Skeletal muscle tissue (tissue), 4 donors: ENCODE measurements around the gene PCGF2. TPM values are rescaled to one million over a fixed set of nuclear protein-coding genes. Genes with fewer than 3 reads are reported as not detected.
"Not testable (repeated sequence)": the region's sequence is repeated elsewhere in the genome, so short reads cannot be mapped to it uniquely, and the experiment has no call there.

Source experiments
- H3K27ac ChIP-seq: one replicate; pipeline ENCODE4 v1.7.0; 2013; ENCODE audit warnings: mild to moderate bottlenecking, low read depth, low read length, inconsistent platforms
- H3K27me3 ChIP-seq, 3 donors: one replicate each; pipeline ENCODE4 v1.7.0; 2013; ENCODE audit warnings: low read length in 3 of 3; ENCODE audit not compliant: control insufficient read depth in 3 of 3, insufficient read depth in 3 of 3
- H3K36me3 ChIP-seq, 3 donors: one replicate each; pipeline ENCODE4 v1.7.0; 2013; ENCODE audit warnings: low read length in 3 of 3; ENCODE audit not compliant: control insufficient read depth in 3 of 3, insufficient read depth in 3 of 3
- H3K4me1 ChIP-seq, 3 donors: one replicate each; pipeline ENCODE4 v1.7.0; 2013; ENCODE audit warnings: low read length in 3 of 3, mild to moderate bottlenecking in 3 of 3; ENCODE audit not compliant: control insufficient read depth in 3 of 3, insufficient read depth in 3 of 3
- H3K4me3 ChIP-seq, 3 donors: one replicate each; pipeline ENCODE4 v1.7.0; 2013; ENCODE audit warnings: low read length in 3 of 3
- H3K9ac ChIP-seq, 3 donors: one replicate each; pipeline ENCODE4 v1.7.0; 2013; ENCODE audit warnings: low read length in 3 of 3, mild to moderate bottlenecking in 3 of 3, moderate library complexity in 2 of 3, low read depth in 1 of 3
- H3K9me3 ChIP-seq, 3 donors: one replicate each; pipeline ENCODE4 v1.7.0; 2013; ENCODE audit warnings: low read length in 3 of 3; ENCODE audit not compliant: control insufficient read depth in 3 of 3
- total RNA-seq: library from RNA; depleted of rRNA; stranded (reverse); fragments of >200 nt; gene quantifications from one replicate; pipeline ENCODE4 v1.2.3, GENCODE V29; 2014
- donor health status: Osteomylitis.

The PCGF2 gene
- 3.1 TPM for total RNA-seq

DNA sequence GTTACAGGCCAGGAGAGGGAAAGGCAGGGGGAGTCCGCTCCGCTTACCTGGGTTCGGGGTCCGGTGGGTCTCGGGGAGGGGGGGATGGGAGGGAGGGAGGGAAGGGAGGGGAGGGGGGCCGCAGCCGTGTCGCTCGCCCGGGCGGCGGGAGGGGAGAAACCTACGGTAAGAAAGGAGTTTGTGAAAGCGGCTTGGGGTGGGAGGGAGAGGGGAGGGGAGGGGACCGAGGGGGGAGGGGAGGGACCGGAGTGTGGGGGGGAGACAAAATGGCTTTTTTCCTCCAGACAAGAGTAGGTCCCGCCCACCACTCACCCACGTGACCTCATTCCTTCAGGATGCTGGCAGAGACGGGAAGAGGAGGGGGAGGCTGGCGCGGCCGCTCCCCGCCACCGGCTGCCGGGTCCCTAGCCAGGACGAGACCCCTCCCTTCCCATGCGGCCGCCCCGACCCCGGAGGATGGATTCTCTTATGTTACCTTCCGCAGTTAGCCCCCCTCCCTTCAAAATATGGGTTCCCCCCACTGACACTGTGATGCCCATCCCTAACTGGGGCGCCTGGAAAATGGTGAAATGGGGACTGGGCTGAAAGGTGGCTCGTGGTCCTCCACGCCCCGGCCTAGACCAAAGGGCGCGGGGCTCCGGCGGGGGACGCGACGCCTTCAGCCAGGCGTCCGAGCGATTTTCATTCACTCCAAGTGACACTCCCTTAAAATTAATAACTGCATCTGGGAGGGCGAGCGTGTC lies at the start of gene PCGF2:
Gene PCGF2 (minus strand): TSS at position 188 of the 743 bp plus-strand sequence. CDS start 7,934 bp downstream, outside the sequence.
- peaks cover 11 to 59% (median 39%) of the 10 kb centered on the region in 3 donors for H3K27me3 ChIP-seq
- H3K4me3 ChIP-seq: peak within 1 kb of the TSS; percentile 73 to 77 (median 76)
- peak within 1 kb of the TSS; percentile 68 to 76 (median 74) for H3K9ac ChIP-seq
- H3K4me1 ChIP-seq: peaks cover 36 to 57% (median 55%) of the 10 kb centered on the region in 3 donors
- peak within 1 kb of the TSS; percentile 75 for H3K27ac ChIP-seq
- H3K9me3 ChIP-seq: no peaks in the 10 kb centered on the region
- H3K36me3 ChIP-seq: peaks cover 0 to 7% (median 5%) of the 10 kb centered on the region in 3 donors

DNA sequence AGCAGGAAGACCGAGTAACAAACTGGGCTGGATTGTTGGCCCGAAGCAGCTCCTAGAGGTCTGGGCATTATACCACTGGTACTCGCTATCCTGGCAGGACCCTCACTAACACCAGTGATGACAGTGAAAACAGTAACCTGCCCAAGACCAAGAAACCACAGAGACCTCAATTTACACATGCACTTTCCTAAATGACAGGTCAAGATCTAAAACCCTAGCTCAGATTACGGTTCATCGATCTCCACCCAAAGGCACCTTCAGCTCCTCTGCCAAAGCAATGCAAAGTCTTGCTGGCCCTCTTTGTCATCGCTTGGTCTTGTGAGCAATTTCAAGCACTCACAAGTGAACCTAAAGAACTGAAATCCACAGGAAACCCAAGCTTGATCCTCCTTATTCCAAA lies 49.7 kb upstream of the PCGF2 start:
- Histone ChIP-seq H3K4me1 (peaks cover 28 to 37% (median 32%) of the 10 kb centered on the region in 3 donors), H3K27ac (peak overlapping the region; percentile 97), H3K4me3 (peak overlapping the region; percentile 87 to 97 (median 92)), H3K9ac (peak overlapping the region; percentile 84 to 95 (median 92)), H3K36me3 (peaks cover 15 to 19% (median 16%) of the 10 kb centered on the region in 3 donors), H3K9me3 (no peaks in the 10 kb centered on the region), H3K27me3 (no peaks in the 10 kb centered on the region)

DNA sequence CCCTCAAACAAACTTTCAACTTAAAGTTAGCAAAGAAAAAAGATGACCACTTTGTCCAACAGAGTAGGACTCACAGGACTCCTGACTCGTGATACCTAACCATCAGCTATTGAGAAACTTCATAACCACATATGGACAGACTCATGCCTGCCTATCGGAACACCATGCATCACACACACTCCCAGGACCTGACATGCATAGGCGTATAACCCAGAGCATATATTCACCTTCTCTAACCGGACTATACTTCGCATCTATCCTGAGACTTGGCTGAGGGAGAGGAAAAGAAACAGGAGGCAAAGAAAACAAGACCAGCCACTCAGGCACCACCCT lies 49.0 kb upstream of the PCGF2 start:
- Histone ChIP-seq H3K9me3 (no peaks in the 10 kb centered on the region), H3K4me3 (peak overlapping the region; percentile 8 to 92 (median 87)), H3K4me1 (peaks cover 28 to 37% (median 33%) of the 10 kb centered on the region in 3 donors), H3K9ac (peak overlapping the region; percentile 84 to 95 (median 92)), H3K36me3 (peaks cover 11 to 12% (median 11%) of the 10 kb centered on the region in 3 donors), H3K27ac (peak overlapping the region; percentile 97), H3K27me3 (no peaks in the 10 kb centered on the region)

DNA sequence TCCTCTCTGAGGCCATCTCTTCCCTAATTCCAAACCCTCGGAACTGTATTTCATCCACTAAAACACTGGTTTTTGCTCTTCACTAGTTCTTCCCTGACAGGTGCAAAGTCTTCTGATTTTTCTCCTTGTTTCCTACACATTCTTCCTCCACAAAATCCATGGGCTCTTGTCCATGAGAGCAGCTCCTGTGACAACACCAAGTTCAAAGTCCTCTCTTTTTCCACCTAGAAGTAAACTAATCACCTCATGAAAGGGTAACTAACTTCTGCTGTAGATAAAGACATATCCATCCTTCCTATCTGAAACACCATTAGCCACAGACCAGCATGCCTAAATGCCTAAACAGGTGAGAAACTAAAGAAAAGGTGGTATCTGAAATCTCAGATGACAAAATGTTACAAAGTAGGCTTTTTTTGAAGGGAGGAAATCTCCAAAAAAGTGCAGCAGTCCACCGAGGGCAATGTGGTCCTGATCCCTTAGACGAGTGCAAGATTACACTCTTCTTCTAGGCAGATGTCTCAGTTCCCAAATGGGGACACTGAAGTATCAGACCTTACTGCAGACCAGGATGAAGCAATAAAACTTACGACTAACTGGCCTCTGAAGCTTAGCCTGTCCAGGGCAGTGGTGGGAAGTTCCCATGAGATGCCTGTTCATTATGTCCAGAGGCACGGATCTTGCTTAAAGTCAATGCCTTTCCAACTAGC lies 48.5 kb upstream of the PCGF2 start:
- Histone ChIP-seq H3K9ac (peak overlapping the region in 2 of 3 donors; percentile 92 to 95), H3K36me3 (peaks cover 6 to 9% (median 7%) of the 10 kb centered on the region in 3 donors), H3K9me3 (no peaks in the 10 kb centered on the region), H3K4me1 (peaks cover 28 to 37% (median 33%) of the 10 kb centered on the region in 3 donors), H3K27ac (peak overlapping the region; percentile 97), H3K4me3 (peak overlapping the region in 1 of 3 donors; percentile 92), H3K27me3 (no peaks in the 10 kb centered on the region)

DNA sequence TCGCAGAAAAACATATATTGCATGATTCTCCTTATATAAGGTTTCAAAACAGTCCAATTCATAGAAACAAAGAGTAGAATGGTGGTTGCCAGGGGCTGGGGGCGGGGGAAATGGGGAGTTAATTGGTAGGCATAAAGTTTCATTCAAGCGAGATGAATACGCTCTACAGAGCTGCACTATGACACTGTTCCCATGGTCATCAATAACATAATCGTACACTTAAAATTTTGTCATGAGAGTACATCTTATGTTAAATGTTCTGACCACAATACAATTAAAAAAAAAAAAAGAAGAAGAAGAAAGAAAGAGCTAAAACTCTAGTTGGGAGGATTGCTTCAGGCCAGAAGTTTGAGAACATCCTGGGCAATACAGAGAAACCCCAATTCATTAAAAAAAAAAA lies 46.1 kb upstream of the PCGF2 start:
- H3K27ac ChIP-seq: no peak overlapping the region
- peaks cover 32 to 38% (median 33%) of the 10 kb centered on the region in 3 donors for H3K4me1 ChIP-seq
- H3K36me3 ChIP-seq: peaks cover 0 to 6% (median 5%) of the 10 kb centered on the region in 3 donors
- H3K9ac ChIP-seq: no peak overlapping the region
- H3K27me3 ChIP-seq: no peaks in the 10 kb centered on the region
- H3K4me3 ChIP-seq: no peak overlapping the region
- H3K9me3 ChIP-seq: no peaks in the 10 kb centered on the region

DNA sequence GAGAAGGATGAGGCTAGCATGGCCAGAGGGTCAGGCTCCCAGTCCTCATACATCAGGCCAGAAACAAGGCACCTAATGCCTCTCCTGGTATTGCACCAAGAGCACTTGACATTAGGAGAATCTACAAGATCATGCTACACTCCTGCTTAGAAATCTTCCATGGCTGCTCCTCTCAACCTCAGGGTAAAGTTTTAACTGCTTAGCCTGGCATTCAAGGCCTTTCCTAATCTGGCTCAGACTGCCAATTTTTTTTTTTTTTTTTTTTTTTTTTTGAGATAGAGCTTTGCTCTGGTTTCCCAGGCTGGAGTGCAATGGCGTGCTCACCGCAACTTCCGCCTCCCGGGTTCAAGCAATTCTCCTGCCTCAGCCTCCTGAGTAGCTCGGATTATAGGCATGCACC lies 43.0 kb upstream of the PCGF2 start:
- H3K27ac ChIP-seq: no peak overlapping the region
- H3K27me3 ChIP-seq: no peaks in the 10 kb centered on the region
- H3K4me3 ChIP-seq: no peak overlapping the region
- H3K4me1 ChIP-seq: peaks cover 5 to 12% (median 10%) of the 10 kb centered on the region in 3 donors
- H3K9me3 ChIP-seq: no peaks in the 10 kb centered on the region
- H3K9ac ChIP-seq: no peak overlapping the region
- H3K36me3 ChIP-seq: peaks cover 6 to 13% (median 7%) of the 10 kb centered on the region in 3 donors

DNA sequence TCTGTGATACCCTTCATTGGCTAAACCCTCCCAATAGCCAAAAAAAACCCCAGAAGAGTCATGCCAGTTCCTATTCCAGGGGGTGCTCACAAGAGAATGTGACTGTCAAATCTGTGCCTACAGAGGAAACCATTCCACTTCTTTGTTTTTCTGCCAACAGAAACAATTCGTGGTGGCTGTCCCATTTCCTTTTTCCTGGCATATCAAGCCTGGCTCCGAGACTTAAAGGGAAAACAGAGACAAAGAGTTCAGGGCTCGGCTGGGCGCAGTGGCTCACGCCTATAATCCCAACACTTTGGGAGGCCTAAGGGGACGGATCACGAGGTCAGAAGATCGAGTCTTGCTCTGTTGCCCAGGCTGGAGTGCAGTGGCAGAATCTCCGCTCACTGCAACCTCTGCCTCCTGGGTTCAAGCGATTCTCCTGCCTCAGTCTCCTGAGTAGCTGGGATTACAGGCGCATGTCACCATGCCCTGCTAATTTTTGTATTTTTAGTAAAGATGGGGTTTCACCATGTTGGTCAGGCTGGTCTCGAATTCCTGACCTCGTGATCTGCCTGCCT lies 42.1 kb upstream of the PCGF2 start:
- not testable (repeated sequence) for H3K4me1 ChIP-seq, H3K27me3 ChIP-seq, H3K27ac ChIP-seq, H3K4me3 ChIP-seq, H3K9ac ChIP-seq, H3K9me3 ChIP-seq
- H3K36me3 ChIP-seq: peaks cover 14 to 21% (median 15%) of the 10 kb centered on the region in 3 donors

DNA sequence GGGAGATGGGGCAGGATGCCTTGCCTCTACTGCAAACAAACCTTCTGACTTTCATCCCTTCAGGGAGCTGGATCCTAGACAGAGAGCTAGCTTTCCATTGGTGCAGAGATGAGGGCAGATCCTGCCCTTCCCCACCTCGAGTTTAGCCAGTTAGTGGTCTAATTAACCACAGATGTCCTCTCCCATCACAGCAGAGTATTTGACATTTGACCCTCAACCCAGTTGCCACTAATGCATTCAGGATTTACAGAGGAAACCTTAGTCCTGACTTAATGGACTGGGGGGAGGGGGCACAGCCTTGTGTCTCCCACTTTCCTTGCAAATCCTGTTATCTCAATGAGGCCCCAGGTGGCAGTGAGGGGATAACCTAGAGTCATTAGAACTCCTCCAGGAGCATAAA lies 41.0 kb upstream of the PCGF2 start:
- no peak overlapping the region for H3K27ac ChIP-seq
- no peaks in the 10 kb centered on the region for H3K9me3 ChIP-seq
- H3K9ac ChIP-seq: no peak overlapping the region
- peaks cover 23 to 31% (median 24%) of the 10 kb centered on the region in 3 donors for H3K36me3 ChIP-seq
- no peaks in the 10 kb centered on the region for H3K27me3 ChIP-seq
- H3K4me1 ChIP-seq: peaks cover 4 to 9% (median 5%) of the 10 kb centered on the region in 3 donors
- no peak overlapping the region for H3K4me3 ChIP-seq

DNA sequence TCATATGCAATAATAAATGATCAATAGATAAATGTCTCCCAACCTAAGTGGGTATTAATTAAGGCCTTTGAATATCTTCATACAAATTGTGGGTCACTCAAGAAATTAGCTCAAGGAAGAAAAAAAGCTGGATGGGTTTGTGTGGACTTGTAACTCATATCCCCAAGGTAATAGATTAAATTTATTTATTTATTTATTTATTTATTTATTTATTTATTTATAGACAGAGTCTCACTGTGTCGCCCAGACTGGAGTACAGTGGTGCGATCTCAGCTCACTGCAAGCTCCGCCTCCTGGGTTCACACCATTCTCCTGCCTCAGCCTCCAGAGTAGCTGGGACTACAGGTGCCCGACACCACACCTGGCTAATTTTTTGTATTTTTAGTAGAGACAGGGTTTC lies 39.9 kb upstream of the PCGF2 start:
- H3K9ac ChIP-seq: not testable (repeated sequence)

More for the DNA sequence above, 39.9 kb upstream of the PCGF2 start:
- H3K9me3 ChIP-seq, H3K27ac ChIP-seq, H3K27me3 ChIP-seq, H3K4me1 ChIP-seq, H3K4me3 ChIP-seq: not testable (repeated sequence)
- H3K36me3 ChIP-seq: peaks cover 32 to 41% (median 34%) of the 10 kb centered on the region in 3 donors
